HepG2 (cell line): ENCODE results near the gene SPATA33. TPM values are rescaled to one million over a fixed set of nuclear protein-coding genes. Genes with fewer than 3 reads are reported as not detected.

ENCODE experiments used
- FUBP1 ChIP-seq: sonication (generic); formaldehyde crosslinking; IDR thresholded peaks from 2 replicates; pipeline ENCODE4 v1.5.1; 2020; ENCODE audit warnings: missing genetic modification reagents, mild to moderate bottlenecking, borderline replicate concordance
- HOXA5 ChIP-seq: sonication (generic); formaldehyde crosslinking; IDR thresholded peaks from 2 replicates; pipeline ENCODE4 v1.4.0; 2020; ENCODE audit warnings: missing genetic modification reagents
- JUND ChIP-seq: sonication (generic); formaldehyde crosslinking; IDR thresholded peaks from 2 replicates; pipeline ENCODE4 v1.8.0; 2022; ENCODE audit warnings: mild to moderate bottlenecking, missing genetic modification reagents
- MAFF ChIP-seq: IDR thresholded peaks from 2 replicates; pipeline ENCODE4 v1.6.1; 2011; ENCODE audit warnings: low read depth, low read length, improper control_type of control experiment
- NPAS2 ChIP-seq: sonication (generic); formaldehyde crosslinking; IDR thresholded peaks from 2 replicates; pipeline ENCODE4 v1.8.0; 2022; ENCODE audit warnings: mild to moderate bottlenecking, missing genetic modification reagents, borderline replicate concordance
- PAX8 ChIP-seq: sonication (generic); formaldehyde crosslinking; IDR thresholded peaks from 2 replicates; pipeline ENCODE4 v1.8.0; 2022; ENCODE audit warnings: mild to moderate bottlenecking, missing genetic modification reagents, borderline replicate concordance
- PCBP1 ChIP-seq: fragments of 200-400 bp; formaldehyde crosslinking; IDR thresholded peaks from 2 replicates; pipeline ENCODE4 v1.6.1; 2017; ENCODE audit warnings: mild to moderate bottlenecking, low read depth, low read length, borderline replicate concordance
- PCBP2 ChIP-seq: fragments of 200-400 bp; formaldehyde crosslinking; optimal IDR thresholded peaks from 2 replicates; pipeline ENCODE3; 2018; ENCODE audit warnings: low read length, low read depth; ENCODE audit not compliant: poor library complexity, severe bottlenecking
- PHF21A ChIP-seq: sonication (generic); formaldehyde crosslinking; IDR thresholded peaks from 2 replicates; pipeline ENCODE4 v1.5.0; 2020; ENCODE audit warnings: mild to moderate bottlenecking, missing genetic modification reagents
- SRF ChIP-seq: IDR thresholded peaks from 2 replicates; pipeline ENCODE4 v1.6.1; 2011; ENCODE audit warnings: mild to moderate bottlenecking, low read depth, low read length, moderate library complexity
- ZBTB42 ChIP-seq: sonication (generic); formaldehyde crosslinking; IDR thresholded peaks from 2 replicates; pipeline ENCODE4 v1.5.0; 2020; ENCODE audit warnings: mild to moderate bottlenecking, missing genetic modification reagents
- ZNF180 ChIP-seq: sonication (generic); formaldehyde crosslinking; IDR thresholded peaks from 2 replicates; pipeline ENCODE4 v1.4.0; 2020; ENCODE audit warnings: low read depth, missing genetic modification reagents, borderline replicate concordance
- ZNF317 ChIP-seq: sonication (generic); formaldehyde crosslinking; IDR thresholded peaks from 2 replicates; pipeline ENCODE4 v1.5.0; 2020; ENCODE audit warnings: mild to moderate bottlenecking, missing genetic modification reagents
- ZNF343 ChIP-seq: sonication (generic); formaldehyde crosslinking; IDR thresholded peaks from 2 replicates; pipeline ENCODE4 v1.4.0; 2020; ENCODE audit warnings: mild to moderate bottlenecking, missing genetic modification reagents
- ZNF512B ChIP-seq: sonication (generic); formaldehyde crosslinking; IDR thresholded peaks from 2 replicates; pipeline ENCODE4 v1.5.1; 2020; ENCODE audit warnings: missing genetic modification reagents, mild to moderate bottlenecking, borderline replicate concordance
- polyA plus RNA-seq, 8 experiments: library from polyadenylated mRNA; depleted of rRNA in 3 of 8; stranded (reverse) in 7 of 8; unstranded in 1 of 8; fragments of >200 nt; fragmentation: Illumina TruSeq in 4 of 8; extraction: Trizol in 4 of 8; gene quantifications; 2 replicates each; pipeline versions ENCODE4 v1.2.1 to v1.2.3, GENCODE V29; 2011 to 2016; ENCODE audit warnings: low read depth in 4 of 8, missing spikeins in 1 of 8, mixed read lengths in 1 of 8; ENCODE audit not compliant: insufficient read depth in 1 of 8
- total RNA-seq, 5 experiments: library from RNA; depleted of rRNA; stranded (reverse); fragments of >200 nt; fragmentation: Illumina TruSeq; extraction: Trizol; gene quantifications; 2 replicates each; pipeline ENCODE4 v1.2.3, GENCODE V29; 2016; ENCODE audit warnings: low read depth in 1 of 5
- TF ChIP-seq, protein P1 (sequence below): sonication (generic); formaldehyde crosslinking; IDR thresholded peaks from one replicate; pipeline ENCODE4 v1.5.1; 2020; ENCODE audit warnings: mild to moderate bottlenecking, missing genetic modification reagents; ENCODE audit errors: not compliant biosample characterization

Gene SPATA33
- total and polyA plus RNA-seq, 2 of the 13 experiments (the other 11 are each of a cell fraction or from before 2014, with no cell fraction given), result 5.7 to 11.0 TPM

GRCh38 chr16:89700100-89700648, 42.5 kb downstream of the SPATA33 start (continued):
- TF ChIP-seq, protein P1, sequence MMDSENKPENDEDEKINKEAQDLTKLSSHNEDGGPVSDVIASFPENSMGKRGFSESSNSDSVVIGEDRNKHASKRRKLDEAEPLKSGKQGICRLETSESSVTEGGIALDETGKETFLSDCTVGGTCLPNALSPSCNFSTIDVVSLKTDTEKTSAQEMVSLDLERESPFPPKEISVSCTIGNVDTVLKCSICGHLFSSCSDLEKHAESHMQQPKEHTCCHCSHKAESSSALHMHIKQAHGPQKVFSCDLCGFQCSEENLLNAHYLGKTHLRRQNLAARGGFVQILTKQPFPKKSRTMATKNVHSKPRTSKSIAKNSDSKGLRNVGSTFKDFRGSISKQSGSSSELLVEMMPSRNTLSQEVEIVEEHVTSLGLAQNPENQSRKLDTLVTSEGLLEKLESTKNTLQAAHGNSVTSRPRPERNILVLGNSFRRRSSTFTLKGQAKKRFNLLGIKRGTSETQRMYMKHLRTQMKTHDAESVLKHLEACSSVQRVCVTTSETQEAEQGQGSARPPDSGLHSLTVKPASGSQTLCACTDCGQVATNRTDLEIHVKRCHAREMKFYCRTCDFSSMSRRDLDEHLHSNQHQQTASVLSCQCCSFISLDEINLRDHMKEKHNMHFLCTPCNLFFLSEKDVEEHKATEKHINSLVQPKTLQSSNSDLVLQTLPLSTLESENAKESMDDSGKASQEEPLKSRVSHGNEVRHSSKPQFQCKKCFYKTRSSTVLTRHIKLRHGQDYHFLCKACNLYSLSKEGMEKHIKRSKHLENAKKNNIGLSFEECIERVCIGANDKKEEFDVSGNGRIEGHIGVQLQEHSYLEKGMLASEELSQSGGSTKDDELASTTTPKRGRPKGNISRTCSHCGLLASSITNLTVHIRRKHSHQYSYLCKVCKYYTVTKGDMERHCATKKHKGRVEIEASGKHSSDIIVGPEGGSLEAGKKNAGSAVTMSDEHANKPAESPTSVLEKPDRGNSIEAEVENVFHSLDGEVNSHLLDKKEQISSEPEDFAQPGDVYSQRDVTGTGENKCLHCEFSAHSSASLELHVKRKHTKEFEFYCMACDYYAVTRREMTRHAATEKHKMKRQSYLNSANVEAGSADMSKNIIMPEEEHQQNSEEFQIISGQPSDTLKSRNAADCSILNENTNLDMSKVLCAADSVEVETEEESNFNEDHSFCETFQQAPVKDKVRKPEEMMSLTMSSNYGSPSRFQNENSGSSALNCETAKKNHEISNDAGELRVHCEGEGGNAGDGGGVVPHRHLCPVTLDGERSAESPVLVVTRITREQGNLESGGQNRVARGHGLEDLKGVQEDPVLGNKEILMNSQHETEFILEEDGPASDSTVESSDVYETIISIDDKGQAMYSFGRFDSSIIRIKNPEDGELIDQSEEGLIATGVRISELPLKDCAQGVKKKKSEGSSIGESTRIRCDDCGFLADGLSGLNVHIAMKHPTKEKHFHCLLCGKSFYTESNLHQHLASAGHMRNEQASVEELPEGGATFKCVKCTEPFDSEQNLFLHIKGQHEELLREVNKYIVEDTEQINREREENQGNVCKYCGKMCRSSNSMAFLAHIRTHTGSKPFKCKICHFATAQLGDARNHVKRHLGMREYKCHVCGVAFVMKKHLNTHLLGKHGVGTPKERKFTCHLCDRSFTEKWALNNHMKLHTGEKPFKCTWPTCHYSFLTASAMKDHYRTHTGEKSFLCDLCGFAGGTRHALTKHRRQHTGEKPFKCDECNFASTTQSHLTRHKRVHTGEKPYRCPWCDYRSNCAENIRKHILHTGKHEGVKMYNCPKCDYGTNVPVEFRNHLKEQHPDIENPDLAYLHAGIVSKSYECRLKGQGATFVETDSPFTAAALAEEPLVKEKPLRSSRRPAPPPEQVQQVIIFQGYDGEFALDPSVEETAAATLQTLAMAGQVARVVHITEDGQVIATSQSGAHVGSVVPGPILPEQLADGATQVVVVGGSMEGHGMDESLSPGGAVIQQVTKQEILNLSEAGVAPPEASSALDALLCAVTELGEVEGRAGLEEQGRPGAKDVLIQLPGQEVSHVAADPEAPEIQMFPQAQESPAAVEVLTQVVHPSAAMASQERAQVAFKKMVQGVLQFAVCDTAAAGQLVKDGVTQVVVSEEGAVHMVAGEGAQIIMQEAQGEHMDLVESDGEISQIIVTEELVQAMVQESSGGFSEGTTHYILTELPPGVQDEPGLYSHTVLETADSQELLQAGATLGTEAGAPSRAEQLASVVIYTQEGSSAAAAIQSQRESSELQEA, result no peak
- no peak; the same call in none of the 2 replicates for TF ChIP-seq HOXA5 (CRISPR knock-in tag)
- peak; percentile 80; the same call in 1 of the 2 replicates for TF ChIP-seq ZNF343 (CRISPR knock-in tag)
- TF ChIP-seq JUND, result peak; percentile 88
- TF ChIP-seq PAX8 (CRISPR knock-in tag), result 0 out of 2 replicates have a peak, but pooled peaks have one; percentile 8
- TF ChIP-seq PCBP1, result peak; percentile 71; the same call in 1 of the 2 replicates
- TF ChIP-seq MAFF, result no peak
- TF ChIP-seq FUBP1 (CRISPR knock-in tag), result no peak; the same call in 1 of the 2 replicates
- TF ChIP-seq SRF, result peak; percentile 13; the same call in 1 of the 2 replicates
- TF ChIP-seq ZNF512B (CRISPR knock-in tag), result no peak; the same call in 1 of the 2 replicates
- no peak for TF ChIP-seq ZNF180 (CRISPR knock-in tag)
- no peak for TF ChIP-seq NPAS2
- TF ChIP-seq PHF21A (CRISPR knock-in tag), result peak; percentile 73; the same call in 1 of the 2 replicates
- no peak for TF ChIP-seq ZBTB42 (CRISPR knock-in tag)
- TF ChIP-seq ZNF317 (CRISPR knock-in tag), result peak; percentile 27; the same call in 1 of the 2 replicates
- TF ChIP-seq PCBP2, result no peak
